A549 treated with GW870086 at 1 μM for 4 hours (cell line): ENCODE measurements around the gene ARHGAP5. TPM values are rescaled to one million over a fixed set of nuclear protein-coding genes. Genes with fewer than 3 reads are reported as not detected.

Source experiments
- total RNA-seq: library from RNA; stranded (reverse); fragments of 200-300 nt; extraction: Qiagen RNA extraction; gene quantifications from 5 replicates; pipeline ENCODE4 v1.2.3, GENCODE V29; 2022; ENCODE audit warnings: low read depth

Gene ARHGAP5, protein sequence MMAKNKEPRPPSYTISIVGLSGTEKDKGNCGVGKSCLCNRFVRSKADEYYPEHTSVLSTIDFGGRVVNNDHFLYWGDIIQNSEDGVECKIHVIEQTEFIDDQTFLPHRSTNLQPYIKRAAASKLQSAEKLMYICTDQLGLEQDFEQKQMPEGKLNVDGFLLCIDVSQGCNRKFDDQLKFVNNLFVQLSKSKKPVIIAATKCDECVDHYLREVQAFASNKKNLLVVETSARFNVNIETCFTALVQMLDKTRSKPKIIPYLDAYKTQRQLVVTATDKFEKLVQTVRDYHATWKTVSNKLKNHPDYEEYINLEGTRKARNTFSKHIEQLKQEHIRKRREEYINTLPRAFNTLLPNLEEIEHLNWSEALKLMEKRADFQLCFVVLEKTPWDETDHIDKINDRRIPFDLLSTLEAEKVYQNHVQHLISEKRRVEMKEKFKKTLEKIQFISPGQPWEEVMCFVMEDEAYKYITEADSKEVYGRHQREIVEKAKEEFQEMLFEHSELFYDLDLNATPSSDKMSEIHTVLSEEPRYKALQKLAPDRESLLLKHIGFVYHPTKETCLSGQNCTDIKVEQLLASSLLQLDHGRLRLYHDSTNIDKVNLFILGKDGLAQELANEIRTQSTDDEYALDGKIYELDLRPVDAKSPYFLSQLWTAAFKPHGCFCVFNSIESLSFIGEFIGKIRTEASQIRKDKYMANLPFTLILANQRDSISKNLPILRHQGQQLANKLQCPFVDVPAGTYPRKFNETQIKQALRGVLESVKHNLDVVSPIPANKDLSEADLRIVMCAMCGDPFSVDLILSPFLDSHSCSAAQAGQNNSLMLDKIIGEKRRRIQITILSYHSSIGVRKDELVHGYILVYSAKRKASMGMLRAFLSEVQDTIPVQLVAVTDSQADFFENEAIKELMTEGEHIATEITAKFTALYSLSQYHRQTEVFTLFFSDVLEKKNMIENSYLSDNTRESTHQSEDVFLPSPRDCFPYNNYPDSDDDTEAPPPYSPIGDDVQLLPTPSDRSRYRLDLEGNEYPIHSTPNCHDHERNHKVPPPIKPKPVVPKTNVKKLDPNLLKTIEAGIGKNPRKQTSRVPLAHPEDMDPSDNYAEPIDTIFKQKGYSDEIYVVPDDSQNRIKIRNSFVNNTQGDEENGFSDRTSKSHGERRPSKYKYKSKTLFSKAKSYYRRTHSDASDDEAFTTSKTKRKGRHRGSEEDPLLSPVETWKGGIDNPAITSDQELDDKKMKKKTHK (N-terminal part only)
- 35.3 to 52.8 TPM (median 48.4 TPM) in 5 replicates for total RNA-seq

DNA sequence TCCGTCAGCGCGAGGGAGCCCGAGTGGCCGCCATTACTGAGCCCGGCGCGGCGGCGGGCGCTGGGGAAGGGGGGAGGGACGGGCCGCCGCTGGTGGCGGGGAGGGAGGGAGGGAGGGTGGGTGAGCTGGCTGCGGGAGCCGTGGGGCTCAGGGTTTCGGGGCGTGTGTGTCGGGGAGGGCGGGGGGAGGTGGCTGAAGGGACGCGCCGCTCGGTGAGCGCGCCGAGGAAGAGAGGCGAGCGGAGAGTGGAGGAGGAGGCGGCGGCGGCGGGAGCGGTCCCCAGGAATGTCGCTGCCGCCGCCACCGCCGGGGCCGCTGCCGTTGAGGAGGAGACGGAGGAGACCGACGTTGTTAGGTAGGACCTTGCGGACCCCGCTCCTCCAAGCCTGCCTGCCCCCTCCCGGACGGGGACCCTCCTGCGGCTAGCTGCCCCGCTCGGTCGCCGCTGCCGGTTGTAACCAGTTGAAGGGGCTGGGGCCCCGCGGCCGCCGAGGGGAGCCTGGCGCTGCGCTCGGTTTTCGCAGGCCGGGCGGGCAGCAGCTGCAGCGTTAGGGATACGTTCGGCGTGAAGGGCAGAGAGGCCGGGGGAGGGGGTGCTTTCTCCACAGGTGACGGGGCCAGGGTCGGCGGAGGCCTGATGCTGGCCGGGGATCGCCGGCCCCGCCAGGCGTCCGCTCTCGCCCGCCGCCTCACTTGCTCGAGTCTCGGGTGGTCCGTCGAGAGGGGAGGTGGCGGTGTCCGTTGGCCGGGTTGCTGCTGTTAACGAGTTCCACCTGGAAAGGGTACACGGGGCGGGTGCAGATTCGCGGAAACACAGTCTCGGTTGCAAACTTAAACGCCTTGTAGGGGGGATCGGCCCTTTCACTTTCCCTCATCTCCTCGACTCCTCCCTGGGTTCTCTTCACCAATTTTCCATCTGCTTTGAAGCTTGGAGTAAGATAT, at the start of gene ARHGAP5:
TSS of gene ARHGAP5 (plus strand) at position 224 of the 942 bp plus-strand sequence. CDS start 13,366 bp downstream, outside the sequence.

DNA sequence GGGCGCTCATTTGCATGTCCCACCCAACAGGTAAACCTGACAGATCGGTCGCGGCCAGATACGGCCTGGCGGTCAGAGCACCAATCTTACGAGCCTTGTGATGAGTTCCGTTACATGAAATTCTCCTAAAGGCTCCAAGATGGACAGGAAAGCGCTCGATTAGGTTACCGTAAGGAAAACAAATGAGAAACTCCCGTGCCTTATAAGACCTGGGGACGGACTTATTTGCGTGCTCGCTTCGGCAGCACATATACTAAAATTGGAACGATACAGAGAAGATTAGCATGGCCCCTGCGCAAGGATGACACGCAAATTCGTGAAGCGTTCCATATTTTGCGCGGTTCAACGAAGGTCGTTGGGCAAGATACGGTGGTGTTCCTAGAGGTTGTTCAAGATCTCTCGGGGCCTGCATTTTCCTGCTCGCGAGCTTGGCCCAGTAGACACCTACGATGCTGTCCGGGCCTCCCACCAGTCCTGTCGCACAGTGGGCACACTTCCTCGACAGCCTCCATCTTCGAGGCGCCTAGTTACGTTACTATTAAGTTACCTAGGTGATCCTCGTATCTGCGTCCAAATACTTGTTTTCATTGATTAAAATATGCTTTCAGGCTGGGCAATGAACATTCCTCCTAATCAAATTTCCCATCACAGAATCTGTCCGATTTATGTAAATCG, 124.8 kb downstream of the ARHGAP5 start, which contains the start of gene RNU6-7:
TSS of gene RNU6-7 (plus strand) at position 230 of the 675 bp plus-strand sequence.

DNA sequence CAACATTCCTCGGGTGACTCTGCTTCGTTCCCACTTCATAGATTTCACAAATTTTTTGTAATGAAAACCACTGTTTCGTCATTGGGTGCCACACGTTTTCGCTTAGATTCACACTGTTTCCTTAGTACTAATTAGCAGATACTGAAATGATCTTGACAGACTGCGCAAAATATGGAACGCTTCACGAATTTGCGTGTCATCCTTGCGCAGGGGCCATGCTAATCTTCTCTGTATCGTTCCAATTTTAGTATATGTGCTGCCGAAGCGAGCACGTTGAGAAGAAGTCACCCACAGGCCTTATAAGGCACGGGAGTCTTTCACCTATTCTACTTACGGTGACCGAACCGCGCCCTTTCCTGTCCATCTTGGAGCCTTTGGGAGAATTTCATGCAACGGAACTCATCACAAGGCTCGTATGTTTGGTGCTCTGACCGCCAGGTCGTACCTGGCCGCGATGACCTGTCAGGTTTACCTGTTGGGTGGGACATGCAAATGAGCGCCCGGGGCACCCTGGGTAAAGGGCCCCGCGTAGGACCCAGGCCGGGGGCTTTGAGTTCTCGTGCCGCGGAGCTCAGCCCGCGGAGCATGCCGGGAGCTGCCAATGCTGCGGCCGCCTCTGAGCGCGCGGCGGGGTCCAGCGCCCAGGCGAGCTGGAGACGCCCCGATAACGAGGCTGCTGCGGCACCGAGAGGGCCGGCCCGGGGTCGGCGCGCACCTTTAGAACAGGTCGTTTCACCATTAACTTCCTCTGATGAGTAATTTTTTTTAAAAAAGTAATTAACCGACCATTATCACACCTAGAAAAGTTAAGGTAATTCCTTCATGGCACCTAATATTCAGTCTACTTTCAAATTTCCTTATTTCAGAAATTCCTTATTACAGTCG, 126.1 kb downstream of the ARHGAP5 start, which contains the start of gene RNU6-8:
TSS of gene RNU6-8 (minus strand) at position 272 of the 885 bp plus-strand sequence.

Other genes starting within 250 kb of the ARHGAP5 start
- gene RNU6-7, start 124.7 kb downstream of the ARHGAP5 start, total RNA-seq, result not detected in 5 replicates
- not detected in 5 replicates for gene RNU6-8, start 126.0 kb downstream of the ARHGAP5 start, total RNA-seq